ENCODE results near the gene BCL7A. TPM values are rescaled to one million over a fixed set of nuclear protein-coding genes. Genes with fewer than 3 reads are reported as not detected.
A peak's percentile ranks its signal among the peaks of the same experiment; 100 is the strongest.
"Not testable (repeated sequence)": the region's sequence is repeated elsewhere in the genome, so short reads cannot be mapped to it uniquely, and the experiment has no call there.

The BCL7A gene
- total RNA-seq, 1 experiment from 2014 or later: 5.7 TPM

- peak; percentile 37 for DNase-seq (ENCODE audit: low read depth)
Observed at GRCh38 chr12:122051231-122051876, 29.7 kb downstream of the BCL7A start.

- DNase-seq (ENCODE audit: low read depth): no peak
Observed at GRCh38 chr12:122052285-122052684, 30.6 kb downstream of the BCL7A start.

GRCh38 chr12:122054842-122055520, 33.3 kb downstream of the BCL7A start:
- DNase-seq (ENCODE audit: low read depth): no peak

- not testable (repeated sequence) for DNase-seq (ENCODE audit: low read depth)
Observed at GRCh38 chr12:122056406-122056805, 34.7 kb downstream of the BCL7A start.

- DNase-seq (ENCODE audit: low read depth): no peak
Observed at GRCh38 chr12:122057007-122057735, 35.5 kb downstream of the BCL7A start.

GRCh38 chr12:122057769-122058168, 36.1 kb downstream of the BCL7A start:
- no peak for DNase-seq (ENCODE audit: low read depth)

- no peak for DNase-seq (ENCODE audit: low read depth)
Observed at GRCh38 chr12:122058549-122059149, 37.0 kb downstream of the BCL7A start.

- DNase-seq (ENCODE audit: low read depth): no peak
Observed at GRCh38 chr12:122059203-122059960, 37.7 kb downstream of the BCL7A start.

- DNase-seq (ENCODE audit: low read depth): no peak
Observed at GRCh38 chr12:122060081-122060501, 38.4 kb downstream of the BCL7A start.

- no peak for DNase-seq (ENCODE audit: low read depth)
Observed at GRCh38 chr12:122061253-122061652, 39.6 kb downstream of the BCL7A start.

- DNase-seq (ENCODE audit: low read depth): peak; percentile 44
Observed at GRCh38 chr12:122062832-122063693, 41.4 kb downstream of the BCL7A start.

GRCh38 chr12:122063694-122064024, 42.0 kb downstream of the BCL7A start:
- DNase-seq (ENCODE audit: low read depth): no peak

- peak; percentile 83 for DNase-seq (ENCODE audit: low read depth)
Observed at GRCh38 chr12:122064025-122064777, 42.5 kb downstream of the BCL7A start.

- DNase-seq (ENCODE audit: low read depth): peak; percentile 88
Observed at GRCh38 chr12:122064780-122065588, 43.3 kb downstream of the BCL7A start.

GRCh38 chr12:122067548-122067947, 45.9 kb downstream of the BCL7A start:
- no peak for DNase-seq (ENCODE audit: low read depth)

GRCh38 chr12:122067966-122068365, 46.3 kb downstream of the BCL7A start:
- DNase-seq (ENCODE audit: low read depth): no peak

GRCh38 chr12:122072031-122072970, 50.6 kb downstream of the BCL7A start:
- peak; percentile 89 for DNase-seq (ENCODE audit: low read depth)

- DNase-seq (ENCODE audit: low read depth): no peak
Observed at GRCh38 chr12:122073815-122074214, 52.1 kb downstream of the BCL7A start.
